AML-193 (cell line): ENCODE measurements around the gene R3HDM2.
"Not testable (repeated sequence)": the region's sequence is repeated elsewhere in the genome, so short reads cannot be mapped to it uniquely, and the experiment has no call there.

Experiments
- DNase-seq, 2 experiments: peaks; one replicate each; lab custom pipeline; 2025; lab: John Stamatoyannopoulos, UW

R3HDM2 gene

DNA sequence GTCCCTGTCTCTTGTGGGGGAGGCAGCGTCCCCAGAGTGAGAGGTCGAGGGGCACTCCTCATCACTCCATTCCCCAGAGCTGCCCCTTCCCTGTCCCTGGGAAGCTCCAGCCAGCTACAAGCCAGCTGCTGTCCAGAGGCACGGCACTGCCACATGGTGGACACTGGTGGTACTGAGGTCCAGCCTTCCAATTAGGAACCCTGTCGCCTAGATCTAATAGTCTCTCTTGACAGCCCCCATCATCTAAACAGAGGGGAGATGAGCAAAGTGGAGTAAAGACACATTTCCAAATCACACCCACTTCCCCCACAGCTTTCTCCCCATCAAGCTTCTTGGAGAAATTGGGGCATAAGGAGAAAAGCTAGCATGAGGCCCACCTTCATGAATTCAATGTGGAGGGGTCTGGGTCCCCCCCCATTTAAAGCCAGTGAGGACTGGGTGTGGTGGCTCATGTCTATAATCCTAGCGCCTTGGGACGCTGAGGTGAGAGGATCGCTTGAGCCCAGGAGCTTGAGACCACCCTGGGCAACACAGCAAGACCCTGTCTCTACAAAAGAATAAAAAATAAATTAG lies 22.2 kb upstream of the R3HDM2 start:
- peak; percentile 35 to 57 for DNase-seq

DNA sequence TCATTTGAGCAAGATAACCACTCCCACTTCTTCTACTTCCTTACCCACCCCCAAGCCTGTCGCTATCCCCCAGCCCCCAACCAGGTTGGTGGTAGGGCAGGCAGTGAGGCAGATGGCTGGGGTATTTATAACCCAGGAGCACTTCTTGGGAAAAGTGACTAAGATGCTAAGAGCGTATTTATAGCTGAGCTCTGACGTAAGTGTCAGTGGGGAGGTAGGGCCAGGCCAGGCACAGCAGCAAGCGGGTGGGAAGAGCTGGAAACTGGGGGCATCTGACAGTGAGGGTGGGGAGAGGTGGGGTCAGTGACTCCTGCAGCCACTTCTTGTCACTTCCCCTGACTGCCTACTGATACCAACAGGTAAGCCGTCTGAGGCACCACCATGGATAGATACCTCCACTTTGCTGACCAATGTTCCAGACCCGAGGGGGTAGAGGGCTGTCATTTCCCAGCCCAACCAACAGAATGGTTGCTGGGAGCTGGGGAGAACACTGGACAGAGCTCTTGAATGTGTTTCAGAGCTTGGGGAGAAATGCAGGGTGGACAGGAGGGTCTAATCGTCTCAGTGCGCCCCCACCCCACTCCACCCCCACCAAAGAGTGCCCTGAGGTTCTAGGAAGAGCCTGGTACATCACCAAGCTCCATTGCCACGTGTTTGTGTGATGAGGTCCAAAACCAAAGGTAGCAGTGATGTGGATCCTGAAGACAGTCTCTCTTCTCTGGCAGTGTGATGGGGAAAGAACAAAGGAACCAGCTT lies 21.5 kb upstream of the R3HDM2 start:
- no peak for DNase-seq

GRCh38 chr12:57451233-57451778 lies 20.5 kb upstream of the R3HDM2 start:
- no peak for DNase-seq

DNA sequence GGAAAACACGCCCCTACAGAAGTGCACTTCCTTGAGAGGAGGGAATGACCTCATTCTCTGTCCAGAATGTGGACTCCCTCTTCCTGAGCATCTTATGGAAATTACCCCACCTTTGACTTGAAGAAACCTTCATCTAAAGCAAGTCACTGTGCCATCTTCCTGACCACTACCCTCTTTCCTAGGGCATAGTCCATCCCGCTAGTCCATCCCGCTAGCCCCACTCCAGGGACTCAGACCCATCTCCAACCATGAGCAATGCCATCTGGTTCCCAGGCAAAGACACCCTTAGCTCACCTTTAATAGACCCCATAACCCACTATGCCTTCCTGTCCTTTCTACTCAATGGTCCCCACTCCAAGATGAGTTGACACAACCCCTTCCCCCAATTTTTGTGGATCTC lies 19.2 kb upstream of the R3HDM2 start:
- DNase-seq = no peak

- DNase-seq = no peak
Measured at GRCh38 chr12:57449375-57449774, 18.5 kb upstream of the R3HDM2 start.

- DNase-seq = no peak
Measured at GRCh38 chr12:57448669-57449068, 17.8 kb upstream of the R3HDM2 start.

DNA sequence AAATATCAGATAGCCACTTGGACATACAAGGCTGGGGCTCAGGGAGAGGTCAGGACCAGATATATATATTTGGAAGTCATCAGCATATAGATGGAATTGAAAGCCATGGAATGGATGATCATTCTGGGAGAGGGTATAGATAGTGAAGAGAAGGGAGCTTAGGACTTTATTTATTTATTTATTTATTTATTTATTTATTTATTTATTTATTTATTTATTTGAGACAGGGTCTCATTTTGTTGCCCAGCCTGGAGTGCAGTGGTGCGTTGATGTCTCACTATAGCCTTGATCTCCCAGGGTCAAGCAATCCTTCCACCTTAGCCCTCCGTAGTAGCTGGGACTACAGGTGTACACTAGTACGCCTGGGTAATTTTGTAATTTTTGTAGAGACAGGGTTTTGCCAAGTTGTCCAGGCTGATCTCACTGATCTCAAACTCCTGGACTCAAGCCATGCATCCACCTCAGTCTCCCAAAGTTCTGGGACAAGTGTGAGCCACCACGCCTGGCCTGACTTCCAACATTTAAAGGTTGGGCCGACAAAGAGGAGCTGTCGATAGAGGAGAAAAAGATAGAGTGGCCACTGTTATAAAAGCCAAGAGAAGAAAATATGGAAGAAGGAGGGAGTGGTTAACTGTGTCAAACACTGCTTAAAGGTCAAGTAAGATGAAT lies 15.6 kb upstream of the R3HDM2 start:
- no peak for DNase-seq

DNA sequence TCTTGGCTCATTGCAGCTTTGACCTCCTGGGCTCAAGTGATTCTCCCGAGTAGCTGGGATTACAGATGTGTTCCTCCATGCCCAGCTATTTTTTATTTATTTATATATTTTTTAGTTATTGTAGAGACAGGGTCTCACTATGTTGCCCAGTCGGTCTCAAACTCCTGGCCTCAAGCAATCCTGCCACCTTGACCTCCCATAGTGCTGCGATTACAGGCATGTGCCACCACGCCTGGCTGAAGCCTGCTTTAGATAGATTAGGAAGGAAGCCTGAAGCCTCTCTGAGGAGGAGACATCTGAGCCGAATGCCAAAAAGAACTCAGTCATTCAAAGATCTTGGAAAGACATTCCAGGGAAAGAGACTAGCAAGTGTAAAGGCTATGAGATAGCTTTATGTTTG lies 13.9 kb upstream of the R3HDM2 start:
- no peak for DNase-seq

- not testable (repeated sequence) for DNase-seq
Measured at GRCh38 chr12:57444337-57444736, 13.5 kb upstream of the R3HDM2 start.

- DNase-seq = no peak
Measured at GRCh38 chr12:57441846-57442427, 11.1 kb upstream of the R3HDM2 start.

DNA sequence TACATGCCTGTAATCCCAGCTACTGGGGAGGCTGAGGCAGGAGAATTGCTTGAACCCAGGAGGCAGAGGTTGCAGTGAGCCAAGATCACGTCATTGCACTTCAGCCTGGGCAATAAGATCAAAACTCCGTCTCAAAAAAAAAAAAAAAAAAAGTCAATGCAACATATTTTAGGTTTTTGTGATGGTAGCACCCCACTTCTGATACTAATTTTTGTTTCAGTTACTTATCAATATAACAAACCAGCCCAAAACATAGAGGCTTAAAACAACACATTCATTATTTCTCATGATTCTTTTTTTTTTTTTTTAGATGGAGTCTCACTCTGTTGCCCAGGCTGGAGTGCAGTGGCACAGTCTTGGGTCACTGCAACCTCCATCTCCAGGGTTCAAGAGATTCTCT lies 10.6 kb upstream of the R3HDM2 start:
- not testable (repeated sequence) for DNase-seq

DNA sequence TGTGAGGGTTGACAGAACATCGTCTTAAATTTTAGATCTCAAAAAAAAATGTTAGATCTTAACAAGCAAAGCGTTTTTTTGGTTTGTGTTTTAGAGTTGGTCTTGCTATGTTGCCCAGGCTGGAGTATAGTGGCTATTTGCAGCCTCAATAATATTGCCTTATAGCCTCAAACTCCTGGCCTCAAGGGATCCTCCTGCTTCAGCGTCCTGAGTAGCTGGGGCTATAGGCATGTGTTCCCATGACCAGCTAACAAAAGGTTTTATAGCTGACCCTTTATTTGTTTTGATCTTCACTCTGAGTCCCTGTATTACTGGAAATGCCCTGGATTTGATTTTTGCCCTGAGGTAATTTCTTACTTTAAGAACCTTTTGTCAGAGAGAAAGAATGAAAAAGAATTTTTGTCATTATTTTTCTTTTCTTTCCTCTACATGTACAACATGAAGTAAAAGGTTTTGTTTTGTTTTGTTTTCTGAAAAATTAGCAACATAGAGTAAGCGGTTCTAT lies 9.0 kb upstream of the R3HDM2 start:
- DNase-seq = no peak

- no peak for DNase-seq
Measured at GRCh38 chr12:57438400-57438799, 7.6 kb upstream of the R3HDM2 start.

- DNase-seq = no peak
Measured at GRCh38 chr12:57435293-57435692, 4.5 kb upstream of the R3HDM2 start.

DNA sequence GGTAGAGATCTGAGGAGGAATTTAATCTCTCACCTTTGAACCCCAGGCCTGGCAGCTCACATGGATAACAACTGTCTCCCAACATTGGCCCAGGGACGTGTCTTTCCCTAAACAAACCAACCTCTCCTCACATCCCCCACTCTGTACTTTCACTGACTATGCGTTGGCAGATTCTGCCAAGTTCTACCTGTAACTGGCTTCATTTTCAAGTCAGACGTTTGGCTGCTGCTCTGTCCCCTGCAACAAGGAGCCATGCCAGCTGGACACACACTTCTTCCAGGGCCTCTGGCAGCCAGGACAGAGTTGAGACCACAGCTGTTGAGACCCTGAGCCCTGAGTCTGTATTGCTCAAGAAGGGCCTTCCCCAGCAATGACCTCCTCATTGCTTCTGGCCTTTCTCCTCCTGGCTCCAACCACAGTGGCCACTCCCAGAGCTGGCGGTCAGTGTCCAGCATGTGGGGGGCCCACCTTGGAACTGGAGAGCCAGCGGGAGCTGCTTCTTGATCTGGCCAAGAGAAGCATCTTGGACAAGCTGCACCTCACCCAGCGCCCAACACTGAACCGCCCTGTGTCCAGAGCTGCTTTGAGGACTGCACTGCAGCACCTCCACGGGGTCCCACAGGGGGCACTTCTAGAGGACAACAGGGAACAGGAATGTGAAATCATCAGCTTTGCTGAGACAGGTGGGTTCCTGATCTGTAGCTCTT lies 3.8 kb upstream of the R3HDM2 start, which contains the start of gene INHBC:
INHBC (plus strand) TSS at position 268 of the 707 bp plus-strand sequence; CDS start at position 371, 103 bp downstream.
- DNase-seq = no peak

- DNase-seq = no peak
Measured at GRCh38 chr12:57433370-57433769, 2.5 kb upstream of the R3HDM2 start.

DNA sequence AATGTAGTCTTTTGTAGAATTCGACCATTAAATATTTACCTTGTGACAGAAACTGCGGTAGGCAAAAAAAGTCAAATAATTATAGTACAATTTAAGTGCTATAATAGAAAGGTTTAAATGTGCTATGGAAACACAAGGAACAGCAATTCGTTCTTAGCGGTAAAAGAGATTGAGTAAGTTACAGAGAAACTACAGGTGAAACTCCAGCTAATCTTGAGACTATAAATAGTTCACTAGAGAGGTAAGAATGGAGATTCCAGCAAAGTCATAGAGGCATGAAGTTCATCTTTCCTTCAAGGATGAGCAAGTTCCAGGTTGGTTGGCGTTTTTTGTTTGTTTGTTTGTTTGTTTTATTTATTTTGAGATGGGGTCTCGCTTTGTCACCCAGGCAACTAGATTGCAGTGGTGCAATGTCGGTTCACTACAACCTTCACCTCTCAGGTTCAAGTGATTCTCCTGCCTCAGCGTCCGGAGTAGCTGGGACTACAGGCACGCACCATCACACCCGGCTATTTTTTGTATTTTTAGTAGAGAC lies 878 bp upstream of the R3HDM2 start:
- no peak for DNase-seq

DNA sequence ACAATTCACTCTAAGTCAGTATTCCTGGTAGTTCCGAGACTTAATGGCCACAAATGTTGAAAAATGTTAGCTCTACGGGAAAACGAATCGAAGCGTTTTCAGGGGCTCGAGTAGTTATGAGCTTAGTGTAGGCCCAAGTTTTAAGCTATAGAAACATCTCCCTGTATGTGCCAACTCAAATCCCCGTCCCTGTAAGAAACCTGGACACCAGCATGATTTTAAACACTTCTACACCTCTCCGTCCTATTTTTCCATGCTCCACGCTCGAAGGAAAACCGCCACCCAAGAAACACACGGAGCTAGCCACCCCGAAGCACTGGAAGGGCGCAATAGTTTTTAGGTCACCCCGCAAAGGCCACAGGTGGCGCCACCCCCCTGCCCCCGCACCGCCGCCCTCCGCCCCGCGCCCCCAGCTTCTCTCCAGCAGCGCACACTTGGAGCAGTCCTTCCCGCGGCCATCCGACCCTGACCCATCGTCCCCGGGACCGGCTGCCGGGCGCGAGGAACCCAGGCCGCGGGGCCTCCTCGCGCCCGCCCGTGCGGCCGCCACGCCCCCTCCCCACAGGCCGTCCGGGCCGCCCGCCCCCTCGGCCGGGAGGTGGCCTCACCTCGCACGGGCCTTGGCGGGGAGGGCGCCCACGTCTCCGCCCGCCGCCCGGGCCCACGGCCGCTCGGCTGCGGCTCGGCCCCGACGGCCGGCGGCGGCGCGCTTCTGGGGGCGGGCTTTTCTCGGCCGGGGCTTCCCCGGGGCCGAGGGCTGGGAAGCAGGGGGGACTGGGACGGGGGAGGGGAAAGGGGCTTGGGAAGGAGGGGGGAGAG lies 522 bp downstream of the R3HDM2 start:
- DNase-seq = peak in 1 of 2 experiments; percentile 41

GRCh38 chr12:57429473-57430111 lies 1.3 kb downstream of the R3HDM2 start:
- DNase-seq = peak in 1 of 2 experiments; percentile 21

- DNase-seq = no peak
Measured at GRCh38 chr12:57428965-57429364, 1.9 kb downstream of the R3HDM2 start.
